SK-N-SH (cell line): Measurements from ENCODE around the gene CSPG4. TPM values are rescaled to one million over a fixed set of nuclear protein-coding genes. Genes with fewer than 3 reads are reported as not detected.

Experiments
- CTCF ChIA-PET: fragments of 300-600, 350-600 bp; formaldehyde crosslinking; extraction: SDS; loops from one replicate; lab custom pipeline; 2021; lab: Yijun Ruan, JAX
- POLR2A ChIA-PET: fragments of 350-600 bp; sonication (Branson Sonifier 250); formaldehyde crosslinking; extraction: SDS; loops from one replicate; lab custom pipeline; 2020; ENCODE audit warnings: antibody characterized with exemption, inconsistent platforms; lab: Yijun Ruan, JAX
- DNase-seq: peaks from one replicate; pipeline ENCODE4 v3.0.0; 2012
- H2AFZ ChIP-seq: fragments of 200-600 bp; sonication (generic); 2 replicates; pipeline ENCODE4 v1.8.1; 2016; ENCODE audit warnings: antibody characterized with exemption, mild to moderate bottlenecking, low read depth
- H3F3A ChIP-seq: fragments of 200-600 bp; sonication (generic); replicated peaks from 2 replicates; pipeline ENCODE3; 2016; ENCODE audit warnings: antibody characterized with exemption, mild to moderate bottlenecking; ENCODE audit not compliant: insufficient read depth
- H3K27ac ChIP-seq, 2 experiments: fragments of 200-500 bp in 1 of 2; fragments of 200-600 bp in 1 of 2; sonication (Bioruptor generic) in 1 of 2; sonication (generic), shearing (Covaris generic) in 1 of 2; 2 replicates each; pipeline versions ENCODE4 v1.5.1 to v1.6.1; 2014 to 2016; ENCODE audit warnings: low read depth in 2 of 2, inconsistent platforms in 1 of 2, low read length in 1 of 2, mild to moderate bottlenecking in 1 of 2, mixed read lengths in 1 of 2
- H3K27me3 ChIP-seq: fragments of 200-600 bp; sonication (generic), shearing (Covaris generic); 2 replicates; pipeline ENCODE4 v1.6.1; 2016; ENCODE audit warnings: mixed run types; ENCODE audit not compliant: insufficient read depth
- H3K36me3 ChIP-seq, 2 experiments: fragments of 200-500 bp in 1 of 2; fragments of 200-600 bp in 1 of 2; sonication (Bioruptor generic) in 1 of 2; sonication (generic) in 1 of 2; replicated peaks in 1 of 2; 2 replicates each; pipeline versions ENCODE3 to v1.5.1; 2014 to 2016; ENCODE audit warnings: low read length in 1 of 2, mild to moderate bottlenecking in 1 of 2; ENCODE audit not compliant: insufficient read depth in 2 of 2, control insufficient read depth in 1 of 2
- H3K4me1 ChIP-seq, 2 experiments: fragments of 200-500 bp in 1 of 2; fragments of 200-600 bp in 1 of 2; sonication (Bioruptor generic) in 1 of 2; sonication (generic), shearing (Covaris generic) in 1 of 2; 2 replicates each; pipeline versions ENCODE4 v1.5.1 to v1.6.1; 2014 to 2016; ENCODE audit warnings: low read depth in 1 of 2, low read length in 1 of 2, mixed run types in 1 of 2; ENCODE audit not compliant: insufficient read depth in 2 of 2, control insufficient read depth in 1 of 2
- H3K4me2 ChIP-seq: fragments of 200-600 bp; sonication (generic), shearing (Covaris generic); 2 replicates; pipeline ENCODE4 v1.6.1; 2017; ENCODE audit warnings: mixed run types
- H3K4me3 ChIP-seq, 2 experiments: fragments of 200-500 bp in 1 of 2; fragments of 200-600 bp in 1 of 2; sonication (Bioruptor generic) in 1 of 2; sonication (generic), shearing (Covaris generic) in 1 of 2; 2 replicates each; pipeline versions ENCODE4 v1.5.1 to v1.8.1; 2014 to 2016; ENCODE audit warnings: low read depth in 2 of 2, inconsistent platforms in 1 of 2, low read length in 1 of 2, mild to moderate bottlenecking in 1 of 2, mixed read lengths in 1 of 2, moderate library complexity in 1 of 2
- H3K79me2 ChIP-seq: fragments of 200-600 bp; sonication (generic); 2 replicates; pipeline ENCODE4 v1.8.1; 2017; ENCODE audit warnings: mild to moderate bottlenecking; ENCODE audit not compliant: insufficient read depth
- H3K9ac ChIP-seq: fragments of 200-600 bp; sonication (generic); 2 replicates; pipeline ENCODE4 v1.6.1; 2017; ENCODE audit warnings: mixed run types
- H3K9me2 ChIP-seq: fragments of 200-600 bp; sonication (generic); 2 replicates; pipeline ENCODE4 v1.6.1; 2017; ENCODE audit warnings: mixed run types
- H3K9me3 ChIP-seq: fragments of 200-600 bp; sonication (generic); 2 replicates; pipeline ENCODE4 v1.6.1; 2017; ENCODE audit warnings: mixed run types, mild to moderate bottlenecking, moderate library complexity
- H4K20me1 ChIP-seq: fragments of 200-600 bp; sonication (generic); 2 replicates; pipeline ENCODE4 v1.6.1; 2017; ENCODE audit warnings: mild to moderate bottlenecking, mixed run types; ENCODE audit not compliant: insufficient read depth
- CHD2 ChIP-seq: fragments of 150-350 bp; IDR thresholded peaks from 2 replicates; pipeline ENCODE4 v1.6.1; 2018; ENCODE audit warnings: low read length; ENCODE audit not compliant: partially characterized antibody
- ELF1 ChIP-seq: IDR thresholded peaks from 2 replicates; pipeline ENCODE4 v1.4.0; 2012
- EP300 ChIP-seq, 2 experiments: IDR thresholded peaks; 2 replicates each; pipeline versions ENCODE4 v1.4.0 to v1.6.1; 2012; ENCODE audit warnings: borderline replicate concordance in 1 of 2, low read depth in 1 of 2, low read length in 1 of 2
- FOSL2 ChIP-seq: IDR thresholded peaks from 2 replicates; pipeline ENCODE4 v1.4.0; 2012; ENCODE audit warnings: low read depth, mild to moderate bottlenecking, moderate library complexity, borderline replicate concordance
- FOXJ3 ChIP-seq: sonication (generic); formaldehyde crosslinking; IDR thresholded peaks from 2 replicates; pipeline ENCODE4 v1.5.1; 2020; ENCODE audit warnings: mild to moderate bottlenecking, missing genetic modification reagents
- GABPA ChIP-seq: IDR thresholded peaks from 2 replicates; pipeline ENCODE4 v1.4.0; 2012; ENCODE audit warnings: low read depth, mild to moderate bottlenecking
- GATA2 ChIP-seq: sonication (generic); formaldehyde crosslinking; IDR thresholded peaks from 2 replicates; pipeline ENCODE4 v1.5.0; 2020; ENCODE audit warnings: mild to moderate bottlenecking, missing genetic modification reagents
- IRF3 ChIP-seq: fragments of 150-350 bp; IDR thresholded peaks from 2 replicates; pipeline ENCODE4 v1.6.1; 2016; ENCODE audit warnings: mild to moderate bottlenecking, low read depth, low read length
- JUND ChIP-seq: IDR thresholded peaks from 2 replicates; pipeline ENCODE4 v1.4.0; 2012
- MEF2A ChIP-seq: IDR thresholded peaks from 2 replicates; pipeline ENCODE4 v1.4.0; 2012; ENCODE audit warnings: low read depth, borderline replicate concordance
- MXI1 ChIP-seq: IDR thresholded peaks from 2 replicates; pipeline ENCODE4 v1.6.1; 2012; ENCODE audit warnings: mild to moderate bottlenecking, low read depth, low read length, improper control_type of control experiment
- NFIC ChIP-seq: IDR thresholded peaks from 2 replicates; pipeline ENCODE4 v1.4.0; 2012; ENCODE audit warnings: borderline replicate concordance
- NRF1 ChIP-seq: IDR thresholded peaks from 2 replicates; pipeline ENCODE4 v1.6.1; 2012; ENCODE audit warnings: low read depth, mild to moderate bottlenecking, low read length
- POLR2AphosphoS5 ChIP-seq: IDR thresholded peaks from 2 replicates; pipeline ENCODE4 v1.6.1; 2012; ENCODE audit warnings: low read depth, low read length
- RAD21 ChIP-seq: IDR thresholded peaks from 2 replicates; pipeline ENCODE4 v1.6.1; 2012; ENCODE audit warnings: mild to moderate bottlenecking, low read length
- RCOR1 ChIP-seq: fragments of 150-350 bp; IDR thresholded peaks from 2 replicates; pipeline ENCODE4 v1.6.1; 2017; ENCODE audit warnings: antibody characterized with exemption, low read length
- REST ChIP-seq: IDR thresholded peaks from 2 replicates; pipeline ENCODE4 v1.6.1; 2012; ENCODE audit warnings: mild to moderate bottlenecking, low read depth, low read length, moderate library complexity
- RFX5 ChIP-seq: IDR thresholded peaks from 2 replicates; pipeline ENCODE4 v1.6.1; 2012; ENCODE audit warnings: mild to moderate bottlenecking, improper control_type of control experiment, low read length
- RXRA ChIP-seq: IDR thresholded peaks from 2 replicates; pipeline ENCODE4 v1.4.0; 2012; ENCODE audit warnings: low read depth, mild to moderate bottlenecking, borderline replicate concordance
- SIN3A ChIP-seq: IDR thresholded peaks from 2 replicates; pipeline ENCODE4 v1.6.1; 2012; ENCODE audit warnings: low read depth, mild to moderate bottlenecking, low read length, moderate library complexity, borderline replicate concordance
- SMC3 ChIP-seq: IDR thresholded peaks from 2 replicates; pipeline ENCODE4 v1.6.1; 2012; ENCODE audit warnings: low read depth, low read length, improper control_type of control experiment
- TAF1 ChIP-seq: IDR thresholded peaks from 2 replicates; pipeline ENCODE4 v1.6.1; 2012; ENCODE audit warnings: low read depth, mild to moderate bottlenecking, low read length, moderate library complexity, borderline replicate concordance
- TCF12 ChIP-seq: IDR thresholded peaks from 2 replicates; pipeline ENCODE4 v1.4.0; 2012
- TEAD4 ChIP-seq: IDR thresholded peaks from 2 replicates; pipeline ENCODE4 v1.4.0; 2012; ENCODE audit warnings: mild to moderate bottlenecking, borderline replicate concordance; ENCODE audit not compliant: insufficient read depth
- USF1 ChIP-seq: IDR thresholded peaks from 2 replicates; pipeline ENCODE4 v1.4.0; 2012; ENCODE audit warnings: low read depth, borderline replicate concordance
- WGBS: methylation state at CpG from one replicate; pipeline ENCODE4 v1.1.6; 2017; ENCODE audit warnings: low lambda C conversion rate; 5-methylcytosine and 5-hydroxymethylcytosine counted together
- polyA plus RNA-seq, 3 experiments: library from polyadenylated mRNA; depleted of rRNA; stranded (reverse); fragments of >200 nt; gene quantifications; 2 replicates each; pipeline ENCODE4 v1.2.3, GENCODE V29; 2012
- TF ChIP-seq, protein P1 (sequence below): fragments of 150-350 bp; IDR thresholded peaks from 2 replicates; pipeline ENCODE4 v1.6.1; 2017; ENCODE audit warnings: antibody characterized with exemption, low read length, low read depth, borderline replicate concordance
- TF ChIP-seq, protein P2 (sequence below): IDR thresholded peaks from 2 replicates; pipeline ENCODE4 v1.4.0; 2012; ENCODE audit warnings: low read depth

Gene CSPG4
- polyA plus RNA-seq, 1 of the 3 experiments (the other 2 are of a cell fraction): 0.35 TPM

DNA sequence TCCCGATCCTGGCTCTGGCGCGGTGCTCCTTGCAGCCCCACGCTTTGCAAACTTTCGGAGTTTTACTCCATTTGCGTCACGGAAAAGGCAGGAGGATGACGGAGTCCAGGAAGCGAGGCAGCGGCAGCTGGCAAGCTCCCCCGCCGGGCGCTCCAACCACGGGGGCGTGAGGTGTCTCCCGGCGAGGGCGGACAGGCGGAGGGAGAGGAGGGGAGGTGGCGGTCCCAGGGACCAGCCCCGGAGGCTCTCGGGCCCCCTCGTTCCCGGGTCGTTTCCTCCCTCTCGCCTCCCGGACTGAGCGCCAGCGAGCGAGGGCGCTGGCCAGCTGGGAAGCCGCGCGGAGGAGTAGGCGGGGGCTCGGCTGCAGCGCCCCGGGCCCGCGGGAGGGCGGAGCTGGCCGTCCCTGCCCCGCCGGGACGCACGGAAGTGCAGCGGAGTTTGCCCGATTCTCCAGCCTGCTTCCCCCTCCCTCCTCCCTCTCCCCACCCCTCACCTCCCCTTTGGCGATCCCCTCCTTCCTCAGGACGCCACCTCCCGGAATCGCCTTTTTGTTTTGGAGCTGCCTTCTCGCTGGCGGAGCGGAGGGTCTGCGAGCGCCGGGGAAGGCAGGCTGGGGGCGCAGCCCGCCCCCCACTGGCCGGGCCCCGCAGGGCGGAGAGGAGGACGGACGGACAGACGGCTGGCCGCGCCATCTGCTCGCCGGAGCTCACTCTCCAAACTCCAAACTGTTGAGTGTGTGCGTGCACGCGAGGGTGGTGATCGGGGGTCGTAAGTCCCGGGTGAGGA, 65.1 kb downstream of the CSPG4 start, which contains the start of gene SNX33:
TSS of gene SNX33 (plus strand) at position 543 of the 786 bp plus-strand sequence. CDS start 1,191 bp downstream, outside the sequence.
- H3K27ac ChIP-seq: peak within 1 kb of the TSS; percentile 81 to 96
- DNase-seq: peak; percentile 94
- H3K9me3 ChIP-seq: no peaks in the 10 kb centered on the region
- H3K9ac ChIP-seq: peak within 1 kb of the TSS; percentile 99
- H3K79me2 ChIP-seq: peaks cover 70% of the 10 kb centered on the region
- 1% methylated on average over 15 of the region's 76 CpGs for WGBS
- no peaks in the 10 kb centered on the region for H3K9me2 ChIP-seq
- H3K36me3 ChIP-seq: peaks cover 0 to 10% of the 10 kb centered on the region in 2 experiments
- H3K27me3 ChIP-seq: no peaks in the 10 kb centered on the region
- H3K4me1 ChIP-seq: peaks cover 13 to 45% of the 10 kb centered on the region in 2 experiments; a peak in 3 of 4 replicates
- peak within 1 kb of the TSS; percentile 73 to 98 for H3K4me3 ChIP-seq
- peak within 1 kb of the TSS; percentile 81; the same call in 1 of the 2 replicates for H2AFZ ChIP-seq
- H3F3A ChIP-seq: peaks cover 9% of the 10 kb centered on the region
- ChIA-PET CTCF (interaction anchor here (0.7 to 3.2 kb wide), 27 partner anchors 9 to 280 kb away, joined by 3 to 22 read pairs (median 4); partner anchors contain the start of genes MAN2C1, PTPN9 and SNUPN), POLR2A (interaction anchor here (0.6 to 1.7 kb wide), 6 partner anchors 14 to 279 kb away, joined by 3 to 6 read pairs (median 4); partner anchors contain the start of genes MAN2C1, PTPN9 and SNUPN)
- peak within 1 kb of the TSS; percentile 99 for H3K4me2 ChIP-seq
- H4K20me1 ChIP-seq: peaks cover 27% of the 10 kb centered on the region
- TF ChIP-seq EP300 (IDR thresholded peaks at IDR 0.05; ENCODE audit: borderline replicate concordance in 1 of 2, low read depth in 1 of 2, low read length in 1 of 2): no peak
- TF ChIP-seq TAF1: peak; percentile 58
- no peak for TF ChIP-seq RFX5
- TF ChIP-seq RCOR1: no peak
- no peak for TF ChIP-seq TEAD4
- TF ChIP-seq POLR2AphosphoS5: peak; percentile 39; the same call in 1 of the 2 replicates
- TF ChIP-seq USF1: peak; percentile 4; the same call in 1 of the 2 replicates
- no peak for TF ChIP-seq MEF2A
- TF ChIP-seq FOXJ3 (CRISPR knock-in tag): no peak
- TF ChIP-seq ELF1: peak; percentile 47; the same call in 1 of the 2 replicates
- no peak for TF ChIP-seq NRF1
- TF ChIP-seq GATA2 (CRISPR knock-in tag): no peak
- no peak for TF ChIP-seq FOSL2
- no peak; the same call in 1 of the 2 replicates for TF ChIP-seq RXRA
- peak; percentile 4; the same call in 1 of the 2 replicates for TF ChIP-seq RAD21
- TF ChIP-seq NFIC: 0 out of 2 replicates have a peak, but pooled peaks have one; percentile 6
- no peak for TF ChIP-seq IRF3
- no peak for TF ChIP-seq SMC3
- TF ChIP-seq MXI1: peak; percentile 59
- TF ChIP-seq, protein P1, sequence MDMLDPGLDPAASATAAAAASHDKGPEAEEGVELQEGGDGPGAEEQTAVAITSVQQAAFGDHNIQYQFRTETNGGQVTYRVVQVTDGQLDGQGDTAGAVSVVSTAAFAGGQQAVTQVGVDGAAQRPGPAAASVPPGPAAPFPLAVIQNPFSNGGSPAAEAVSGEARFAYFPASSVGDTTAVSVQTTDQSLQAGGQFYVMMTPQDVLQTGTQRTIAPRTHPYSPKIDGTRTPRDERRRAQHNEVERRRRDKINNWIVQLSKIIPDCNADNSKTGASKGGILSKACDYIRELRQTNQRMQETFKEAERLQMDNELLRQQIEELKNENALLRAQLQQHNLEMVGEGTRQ: no peak
- no peak for TF ChIP-seq TCF12
- TF ChIP-seq REST: no peak
- TF ChIP-seq, protein P2, sequence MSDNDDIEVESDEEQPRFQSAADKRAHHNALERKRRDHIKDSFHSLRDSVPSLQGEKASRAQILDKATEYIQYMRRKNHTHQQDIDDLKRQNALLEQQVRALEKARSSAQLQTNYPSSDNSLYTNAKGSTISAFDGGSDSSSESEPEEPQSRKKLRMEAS: peak; percentile 51
- no peak for TF ChIP-seq CHD2
- no peak for TF ChIP-seq JUND
- no peak; the same call in 1 of the 2 replicates for TF ChIP-seq SIN3A
- TF ChIP-seq GABPA: no peak; the same call in 1 of the 2 replicates
